Spinal cord (tissue), 10 donors: Measurements from ENCODE around the gene CFAP58. TPM values are rescaled to one million over a fixed set of nuclear protein-coding genes. Genes with fewer than 3 reads are reported as not detected.

Experiments used
- DNase-seq, 6 donors: peaks; one replicate each; pipeline versions ENCODE4 v3.0.0 to v3.0.0-alpha.2; 2013 to 2015; ENCODE audit warnings: low spot score in 6 of 6, low read depth in 4 of 6
- H3K27ac ChIP-seq: one replicate; pipeline ENCODE4 v1.5.1; 2013; ENCODE audit warnings: low read depth, low read length, control low read depth
- H3K27me3 ChIP-seq: one replicate; pipeline ENCODE4 v1.6.1; 2013; ENCODE audit warnings: low read length; ENCODE audit not compliant: control insufficient read depth, insufficient read depth
- H3K36me3 ChIP-seq: one replicate; pipeline ENCODE4 v1.6.1; 2013; ENCODE audit warnings: low read length; ENCODE audit not compliant: control insufficient read depth, insufficient read depth
- H3K4me1 ChIP-seq: one replicate; pipeline ENCODE4 v1.6.1; 2013; ENCODE audit warnings: low read length; ENCODE audit not compliant: control insufficient read depth, insufficient read depth
- H3K4me3 ChIP-seq: one replicate; pipeline ENCODE4 v1.5.1; 2013; ENCODE audit warnings: low read depth, low read length, control low read depth
- H3K9me3 ChIP-seq: one replicate; pipeline ENCODE4 v1.6.1; 2013; ENCODE audit warnings: low read length; ENCODE audit not compliant: control insufficient read depth, insufficient read depth
- WGBS: methylation state at CpG from one replicate; pipeline ENCODE4 v1.1.5; 2013; ENCODE audit warnings: missing lambda C conversion rate; ENCODE audit not compliant: insufficient coverage; 5-methylcytosine and 5-hydroxymethylcytosine counted together
- polyA plus RNA-seq, 2 donors: library from polyadenylated mRNA; unstranded; fragments of 120-200 nt; gene quantifications; one replicate each; pipeline ENCODE4 v1.2.1, GENCODE V29; 2013; ENCODE audit not compliant: insufficient read length in 2 of 2
- total RNA-seq, 2 donors: library from RNA; depleted of rRNA in 1 of 2; stranded (reverse); fragments of 120-200 nt in 1 of 2; fragments of >200 nt in 1 of 2; gene quantifications; one replicate each; pipeline versions ENCODE4 v1.2.3 to v1.2.4, GENCODE V29; 2013 to 2014
- donor health status: healthy.

CFAP58 gene
- total and polyA plus RNA-seq, 4 donors, result 0.74 to 2.3 (median 1.0) TPM

- no CpG with 5 or more reads among the region's 1 CpG for WGBS
- H3K27me3 ChIP-seq, result peaks cover 3% of the 10 kb centered on the region
- no peaks in the 10 kb centered on the region for H3K9me3 ChIP-seq
Observed at GRCh38 chr10:104351919-104352318, 1.7 kb upstream of the CFAP58 start.

GRCh38 chr10:104359811-104360210 is 6.2 kb downstream of the CFAP58 start:
- WGBS, result no CpG with 5 or more reads among the region's 2 CpGs
- Histone ChIP-seq H3K36me3 (no peaks in the 10 kb centered on the region), H3K4me1 (no peaks in the 10 kb centered on the region), H3K4me3 (no peak overlapping the region), H3K27me3 (no peaks in the 10 kb centered on the region), H3K9me3 (no peaks in the 10 kb centered on the region), H3K27ac (no peak overlapping the region)
- no peak for DNase-seq

More at GRCh38 chr10:104351919-104352318, 1.7 kb upstream of the CFAP58 start:
- peaks cover 11% of the 10 kb centered on the region for H3K4me1 ChIP-seq
- DNase-seq, result no peak
- H3K36me3 ChIP-seq, result no peaks in the 10 kb centered on the region
- no peak overlapping the region for H3K4me3 ChIP-seq
- H3K27ac ChIP-seq, result no peak overlapping the region

DNA sequence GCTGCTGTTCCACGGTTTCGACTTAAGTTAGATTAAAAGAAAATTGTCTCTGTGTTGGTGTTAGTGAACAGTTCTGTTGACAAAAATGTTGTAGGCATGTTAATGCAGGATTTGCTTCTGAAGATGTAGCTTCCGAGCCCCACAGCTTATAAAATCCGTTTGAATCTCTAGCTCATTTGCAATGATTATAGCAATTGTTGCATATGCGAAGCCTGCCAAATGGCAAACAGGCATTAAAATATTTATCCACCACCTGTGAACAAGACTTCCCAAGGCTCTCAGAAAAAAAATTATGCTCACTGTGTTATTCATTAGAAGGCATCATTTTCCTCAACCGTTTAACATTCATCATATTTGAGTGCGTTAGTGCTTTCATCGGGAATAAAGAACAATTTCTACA is 14.3 kb downstream of the CFAP58 start:
- WGBS, result 51% methylated on average over 3 of the region's 8 CpGs
- H3K36me3 ChIP-seq, result no peaks in the 10 kb centered on the region
- H3K4me3 ChIP-seq, result no peak overlapping the region
- H3K27ac ChIP-seq, result no peak overlapping the region
- H3K27me3 ChIP-seq, result no peaks in the 10 kb centered on the region
- DNase-seq, result peak in 2 of 6 donors; percentile 79 to 90
- no peaks in the 10 kb centered on the region for H3K9me3 ChIP-seq
- H3K4me1 ChIP-seq, result no peaks in the 10 kb centered on the region

GRCh38 chr10:104368381-104368780 is 14.7 kb downstream of the CFAP58 start:
- Histone ChIP-seq H3K9me3 (no peaks in the 10 kb centered on the region), H3K27me3 (no peaks in the 10 kb centered on the region), H3K4me1 (no peaks in the 10 kb centered on the region), H3K27ac (no peak overlapping the region), H3K36me3 (no peaks in the 10 kb centered on the region), H3K4me3 (no peak overlapping the region)
- peak in 1 of 6 donors; percentile 60 for DNase-seq
- WGBS, result 21% methylated on average over 2 of the region's 2 CpGs

DNA sequence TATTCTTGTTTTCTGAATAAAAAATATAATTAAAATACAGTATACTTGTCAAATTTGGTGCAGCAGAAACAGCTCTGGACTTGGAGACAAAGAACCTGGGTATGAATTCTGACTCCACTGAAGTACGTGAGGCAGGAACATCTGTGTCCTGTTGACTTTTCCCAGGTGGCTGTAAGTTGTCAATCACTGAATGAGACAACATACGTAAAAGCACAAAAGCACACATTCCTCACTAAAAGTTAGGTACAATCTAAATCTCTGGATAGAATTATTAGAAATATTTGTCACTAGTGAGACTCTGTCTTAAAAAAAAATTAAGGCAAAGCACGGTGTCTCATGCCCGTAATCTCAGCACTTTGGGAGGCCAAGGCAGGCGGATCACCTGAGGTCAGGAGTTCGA is 18.1 kb downstream of the CFAP58 start:
- no peaks in the 10 kb centered on the region for H3K27me3 ChIP-seq
- no peaks in the 10 kb centered on the region for H3K9me3 ChIP-seq
- 90% methylated on average over 2 of the region's 6 CpGs for WGBS
- no peak overlapping the region for H3K27ac ChIP-seq
- no peaks in the 10 kb centered on the region for H3K4me1 ChIP-seq
- no peak overlapping the region for H3K4me3 ChIP-seq
- DNase-seq, result no peak
- no peaks in the 10 kb centered on the region for H3K36me3 ChIP-seq

DNA sequence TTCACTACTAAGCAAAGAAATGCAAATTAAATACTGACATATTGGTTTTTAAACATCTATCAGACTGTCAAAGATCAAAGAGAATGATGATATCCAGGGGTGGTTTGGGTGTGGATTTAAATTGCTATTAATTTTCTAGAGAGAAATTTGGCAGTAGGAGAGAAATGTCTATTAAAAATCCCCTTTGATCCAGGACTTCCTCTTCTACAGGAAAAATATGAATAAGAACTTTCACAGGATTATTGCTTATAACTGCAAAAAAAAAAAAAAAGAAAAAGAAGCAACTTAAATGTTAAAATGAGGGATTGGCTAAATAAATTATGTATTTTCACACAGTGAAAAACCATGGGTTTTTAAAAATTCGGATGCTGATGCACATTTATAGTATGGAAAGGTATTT is 21.0 kb downstream of the CFAP58 start:
- no peaks in the 10 kb centered on the region for H3K4me1 ChIP-seq
- no peak overlapping the region for H3K4me3 ChIP-seq
- DNase-seq, result no peak
- H3K27me3 ChIP-seq, result no peaks in the 10 kb centered on the region
- WGBS, result no CpG with 5 or more reads among the region's 1 CpG
- no peaks in the 10 kb centered on the region for H3K9me3 ChIP-seq
- H3K36me3 ChIP-seq, result no peaks in the 10 kb centered on the region
- no peak overlapping the region for H3K27ac ChIP-seq

- H3K4me1 ChIP-seq, result no peaks in the 10 kb centered on the region
- WGBS, result 50% methylated on average over 1 of the region's 4 CpGs
- no peak overlapping the region for H3K27ac ChIP-seq
Observed at GRCh38 chr10:104376784-104377300, 23.2 kb downstream of the CFAP58 start.

GRCh38 chr10:104380336-104380735 is 26.7 kb downstream of the CFAP58 start:
- no peaks in the 10 kb centered on the region for H3K27me3 ChIP-seq
- no peak for DNase-seq
- no peaks in the 10 kb centered on the region for H3K36me3 ChIP-seq
- 100% methylated on average over 2 of the region's 4 CpGs for WGBS
- no peak overlapping the region for H3K27ac ChIP-seq
- no peaks in the 10 kb centered on the region for H3K4me1 ChIP-seq
- H3K4me3 ChIP-seq, result no peak overlapping the region
- no peaks in the 10 kb centered on the region for H3K9me3 ChIP-seq

More at GRCh38 chr10:104376784-104377300, 23.2 kb downstream of the CFAP58 start:
- Histone ChIP-seq H3K36me3 (no peaks in the 10 kb centered on the region), H3K27me3 (no peaks in the 10 kb centered on the region), H3K4me3 (no peak overlapping the region), H3K9me3 (no peaks in the 10 kb centered on the region)
- no peak for DNase-seq

GRCh38 chr10:104387130-104387888 is 33.7 kb downstream of the CFAP58 start:
- Histone ChIP-seq H3K27me3 (no peaks in the 10 kb centered on the region), H3K4me1 (no peaks in the 10 kb centered on the region), H3K36me3 (no peaks in the 10 kb centered on the region), H3K4me3 (no peak overlapping the region), H3K27ac (no peak overlapping the region), H3K9me3 (no peaks in the 10 kb centered on the region)
- no peak for DNase-seq
- 100% methylated on average over 1 of the region's 6 CpGs for WGBS

- no CpG with 5 or more reads among the region's 3 CpGs for WGBS
- Histone ChIP-seq H3K9me3 (no peaks in the 10 kb centered on the region), H3K4me1 (no peaks in the 10 kb centered on the region)
Observed at GRCh38 chr10:104388830-104389229, 35.2 kb downstream of the CFAP58 start.

More at GRCh38 chr10:104388830-104389229, 35.2 kb downstream of the CFAP58 start:
- Histone ChIP-seq H3K36me3 (no peaks in the 10 kb centered on the region), H3K27me3 (no peaks in the 10 kb centered on the region), H3K27ac (no peak overlapping the region), H3K4me3 (no peak overlapping the region)
- no peak for DNase-seq
